Measurements from ENCODE around the gene DEFB132. TPM values are rescaled to one million over a fixed set of nuclear protein-coding genes. Genes with fewer than 3 reads are reported as not detected.

Gene DEFB132
- total and polyA plus RNA-seq, 2 of the 8 experiments (the other 6 are each of a cell fraction or from before 2014, with no cell fraction given), result not detected

GRCh38 chr20:300345-300990 is 42.9 kb downstream of the DEFB132 start (continued):
- TF ChIP-seq RAD21 (IDR thresholded peaks at IDR 0.05 in 1 of 2, conservative IDR thresholded peaks at IDR 0.05 in 1 of 2; ENCODE audit: low read depth in 2 of 2, low read length in 2 of 2) (no peak), CTBP2 (IDR thresholded peaks at IDR 0.05; ENCODE audit: borderline replicate concordance, insufficient read depth, insufficient read length, low read length) (no peak), POLR2AphosphoS5 (IDR thresholded peaks at IDR 0.05; ENCODE audit: low read depth, low read length) (no peak; the same call in 1 of the 2 replicates), GABPA (IDR thresholded peaks at IDR 0.05; ENCODE audit: borderline replicate concordance, insufficient read depth, low read length) (no peak), KDM1A (IDR thresholded peaks at IDR 0.05; ENCODE audit: borderline replicate concordance, low read length) (no peak), CREB1 (IDR thresholded peaks at IDR 0.05) (no peak), TAF1 (IDR thresholded peaks at IDR 0.05; ENCODE audit: low read depth, low read length) (no peak), TAF7 (optimal IDR thresholded peaks at IDR 0.05; ENCODE audit: borderline replicate concordance, low read depth, low read length) (no peak), RXRA (IDR thresholded peaks at IDR 0.05; ENCODE audit: insufficient read depth, low read depth, low read length) (no peak), CBX5 (IDR thresholded peaks at IDR 0.05; ENCODE audit: low read depth, low read length) (no peak), RFX5 (IDR thresholded peaks at IDR 0.05; ENCODE audit: borderline replicate concordance, low read depth, low read length) (no peak), CBX8 (IDR thresholded peaks at IDR 0.05; ENCODE audit: borderline replicate concordance, low read depth, low read length) (no peak), PHF8 (conservative IDR thresholded peaks at IDR 0.05; ENCODE audit: low read depth, low read length) (no peak), MAFK (IDR thresholded peaks at IDR 0.05; ENCODE audit: low read depth, low read length) (no peak), HDAC2 (IDR thresholded peaks at IDR 0.05; ENCODE audit: borderline replicate concordance in 1 of 2, low read depth in 2 of 2, low read length in 2 of 2) (no peak), GTF2F1 (IDR thresholded peaks at IDR 0.05; ENCODE audit: borderline replicate concordance, low read depth, low read length) (no peak), BACH1 (IDR thresholded peaks at IDR 0.05; ENCODE audit: low read length) (no peak), SP4 (IDR thresholded peaks at IDR 0.05; ENCODE audit: low read length) (no peak), NRF1 (IDR thresholded peaks at IDR 0.05; ENCODE audit: low read depth, low read length) (no peak)
